Measurements from ENCODE around the gene LAMTOR3. TPM values are rescaled to one million over a fixed set of nuclear protein-coding genes. Genes with fewer than 3 reads are reported as not detected.

LAMTOR3 gene
- total and polyA plus RNA-seq, 9 of the 15 experiments (the other 6 are each of a cell fraction or from before 2014, with no cell fraction given): 17.9 to 146 (median 59.4) TPM

DNA sequence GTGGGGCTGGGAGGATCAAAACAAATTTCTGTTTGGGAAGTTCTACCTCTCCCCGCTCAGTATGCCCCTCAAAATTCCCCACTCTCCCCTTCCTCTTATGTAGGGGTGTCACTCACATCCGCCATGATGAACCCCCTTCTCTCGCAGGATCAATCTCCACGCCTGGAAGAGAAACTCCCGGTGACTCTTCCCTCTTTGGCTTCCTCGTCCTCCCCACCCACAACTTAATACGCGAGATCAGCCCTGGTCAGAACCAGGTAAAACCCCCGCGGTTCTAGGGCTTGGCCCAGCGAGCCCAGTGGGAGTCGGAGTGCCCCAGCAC, 427 bp downstream of the LAMTOR3 start:
- no peaks in the 10 kb centered on the region for H3K9me1 ChIP-seq (ENCODE audit: control insufficient read depth, insufficient read depth, low read length)
- DNase-seq (ENCODE audit: extremely low read depth in 1 of 4, low spot score in 3 of 4): peak in 2 of 4 experiments; percentile 7 to 12
- FAIRE-seq: no peak
- CTCF ChIA-PET (ENCODE audit: low intra/inter-chr PET ratio): no interaction called here
- H3K27ac ChIP-seq (ENCODE audit: extremely low read depth, low read depth, low read length): peak overlapping the region; percentile 81
- in situ Hi-C loops (cut with MboI): no loop called here
- no peaks in the 10 kb centered on the region for H3K27me3 ChIP-seq (ENCODE audit: control insufficient read depth in 2 of 2, insufficient read depth in 2 of 2, low read length in 2 of 2)
- peak overlapping the region; percentile 93 for H3K4me2 ChIP-seq (ENCODE audit: insufficient read depth, low read length)
- H3K79me2 ChIP-seq (ENCODE audit: control insufficient read depth, insufficient read depth, low read length): peaks cover 41% of the 10 kb centered on the region
- H3K4me1 ChIP-seq (replicated peaks in 1 of 2; ENCODE audit: control insufficient read depth in 2 of 2, insufficient read depth in 2 of 2, low read length in 2 of 2): peaks cover 0 to 3% of the 10 kb centered on the region in 2 experiments; a peak in 4 of 5 replicates
- POLR2A ChIA-PET: interaction anchor here (0.6 to 2.3 kb wide), 5 partner anchors 53 to 1091 kb away, joined by 4 to 11 read pairs (median 5); partner anchors contain the start of genes DNAJB14 and H2AZ1
- intact Hi-C loops (cut with micrococcal nuclease): loop anchor here (2.0 kb wide), 1 partner anchor 55 kb away; no protein-coding TSS in a partner anchor
- no peaks in the 10 kb centered on the region for H3K9me3 ChIP-seq (replicated peaks; ENCODE audit: control insufficient read depth, insufficient read depth, low read depth, low read length)
- H3K4me3 ChIP-seq: peak overlapping the region; percentile 91
- peak overlapping the region; percentile 86 for H2AFZ ChIP-seq (ENCODE audit: low read depth, low read length)
- TF ChIP-seq MECOM (CRISPR knock-in tag; IDR thresholded peaks at IDR 0.05) (no peak), ZC3H11A (IDR thresholded peaks at IDR 0.05; ENCODE audit: low read depth, low read length) (no peak), HNRNPLL (IDR thresholded peaks at IDR 0.05; ENCODE audit: low read depth, low read length, poor library complexity, severe bottlenecking) (no peak), ZNF124 (CRISPR knock-in tag; IDR thresholded peaks at IDR 0.05) (no peak), SMARCB1 (IDR thresholded peaks at IDR 0.05; ENCODE audit: insufficient read length, low read depth) (no peak), KDM4B (IDR thresholded peaks at IDR 0.05; ENCODE audit: borderline replicate concordance in 2 of 2, low read depth in 1 of 2) (no peak), ZNF232 (CRISPR knock-in tag; IDR thresholded peaks at IDR 0.05) (no peak), CTBP1 (IDR thresholded peaks at IDR 0.05; ENCODE audit: borderline replicate concordance) (no peak), U2AF1 (optimal IDR thresholded peaks at IDR 0.05; ENCODE audit: low read depth, low read length) (no peak), POLR2H (tag; IDR thresholded peaks at IDR 0.05; ENCODE audit: low read depth) (no peak), RBM17 (IDR thresholded peaks at IDR 0.05; ENCODE audit: borderline replicate concordance, low read depth, low read length) (no peak), OTX1 (CRISPR knock-in tag; IDR thresholded peaks at IDR 0.05) (no peak), ZC3H4 (CRISPR knock-in tag; IDR thresholded peaks at IDR 0.05; ENCODE audit: borderline replicate concordance) (no peak), ZNF212 (CRISPR knock-in tag; IDR thresholded peaks at IDR 0.05) (no peak)
- TF ChIP-seq, protein P1, sequence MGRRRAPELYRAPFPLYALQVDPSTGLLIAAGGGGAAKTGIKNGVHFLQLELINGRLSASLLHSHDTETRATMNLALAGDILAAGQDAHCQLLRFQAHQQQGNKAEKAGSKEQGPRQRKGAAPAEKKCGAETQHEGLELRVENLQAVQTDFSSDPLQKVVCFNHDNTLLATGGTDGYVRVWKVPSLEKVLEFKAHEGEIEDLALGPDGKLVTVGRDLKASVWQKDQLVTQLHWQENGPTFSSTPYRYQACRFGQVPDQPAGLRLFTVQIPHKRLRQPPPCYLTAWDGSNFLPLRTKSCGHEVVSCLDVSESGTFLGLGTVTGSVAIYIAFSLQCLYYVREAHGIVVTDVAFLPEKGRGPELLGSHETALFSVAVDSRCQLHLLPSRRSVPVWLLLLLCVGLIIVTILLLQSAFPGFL (CRISPR knock-in tag; IDR thresholded peaks at IDR 0.05): no peak
- TF ChIP-seq, protein P2, sequence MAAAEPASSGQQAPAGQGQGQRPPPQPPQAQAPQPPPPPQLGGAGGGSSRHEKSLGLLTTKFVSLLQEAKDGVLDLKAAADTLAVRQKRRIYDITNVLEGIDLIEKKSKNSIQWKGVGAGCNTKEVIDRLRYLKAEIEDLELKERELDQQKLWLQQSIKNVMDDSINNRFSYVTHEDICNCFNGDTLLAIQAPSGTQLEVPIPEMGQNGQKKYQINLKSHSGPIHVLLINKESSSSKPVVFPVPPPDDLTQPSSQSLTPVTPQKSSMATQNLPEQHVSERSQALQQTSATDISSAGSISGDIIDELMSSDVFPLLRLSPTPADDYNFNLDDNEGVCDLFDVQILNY (CRISPR knock-in tag; IDR thresholded peaks at IDR 0.05): no peak
- TF ChIP-seq, protein P3, sequence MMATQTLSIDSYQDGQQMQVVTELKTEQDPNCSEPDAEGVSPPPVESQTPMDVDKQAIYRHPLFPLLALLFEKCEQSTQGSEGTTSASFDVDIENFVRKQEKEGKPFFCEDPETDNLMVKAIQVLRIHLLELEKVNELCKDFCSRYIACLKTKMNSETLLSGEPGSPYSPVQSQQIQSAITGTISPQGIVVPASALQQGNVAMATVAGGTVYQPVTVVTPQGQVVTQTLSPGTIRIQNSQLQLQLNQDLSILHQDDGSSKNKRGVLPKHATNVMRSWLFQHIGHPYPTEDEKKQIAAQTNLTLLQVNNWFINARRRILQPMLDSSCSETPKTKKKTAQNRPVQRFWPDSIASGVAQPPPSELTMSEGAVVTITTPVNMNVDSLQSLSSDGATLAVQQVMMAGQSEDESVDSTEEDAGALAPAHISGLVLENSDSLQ (IDR thresholded peaks at IDR 0.05): no peak
- no TSS peak for BruUV-seq (replicated peaks)
- ATAC-seq: no peak; the same call in 2 of the 3 replicates
- WGBS (ENCODE audit: insufficient coverage, low coverage, missing lambda C conversion rate): 0% methylated on average over 8 of the region's 12 CpGs
- H3K36me3 ChIP-seq (ENCODE audit: control insufficient read depth, insufficient read depth, low read length): peaks cover 20% of the 10 kb centered on the region
- peak overlapping the region; percentile 87 to 96 for H3K9ac ChIP-seq (ENCODE audit: insufficient read depth in 1 of 2, low read depth in 2 of 2, low read length in 2 of 2)
- H4K20me1 ChIP-seq (replicated peaks; ENCODE audit: control insufficient read depth, insufficient read depth, low read length): no peaks in the 10 kb centered on the region
